Measurements from ENCODE around the gene LZTS2. TPM values are rescaled to one million over a fixed set of nuclear protein-coding genes. Genes with fewer than 3 reads are reported as not detected.

LZTS2 gene
- total RNA-seq, 1 experiment from 2014 or later, result 69.1 TPM

- H2BK5ac ChIP-seq (ENCODE audit: insufficient read length, low read length), result no peak overlapping the region
- TF ChIP-seq, protein P1, sequence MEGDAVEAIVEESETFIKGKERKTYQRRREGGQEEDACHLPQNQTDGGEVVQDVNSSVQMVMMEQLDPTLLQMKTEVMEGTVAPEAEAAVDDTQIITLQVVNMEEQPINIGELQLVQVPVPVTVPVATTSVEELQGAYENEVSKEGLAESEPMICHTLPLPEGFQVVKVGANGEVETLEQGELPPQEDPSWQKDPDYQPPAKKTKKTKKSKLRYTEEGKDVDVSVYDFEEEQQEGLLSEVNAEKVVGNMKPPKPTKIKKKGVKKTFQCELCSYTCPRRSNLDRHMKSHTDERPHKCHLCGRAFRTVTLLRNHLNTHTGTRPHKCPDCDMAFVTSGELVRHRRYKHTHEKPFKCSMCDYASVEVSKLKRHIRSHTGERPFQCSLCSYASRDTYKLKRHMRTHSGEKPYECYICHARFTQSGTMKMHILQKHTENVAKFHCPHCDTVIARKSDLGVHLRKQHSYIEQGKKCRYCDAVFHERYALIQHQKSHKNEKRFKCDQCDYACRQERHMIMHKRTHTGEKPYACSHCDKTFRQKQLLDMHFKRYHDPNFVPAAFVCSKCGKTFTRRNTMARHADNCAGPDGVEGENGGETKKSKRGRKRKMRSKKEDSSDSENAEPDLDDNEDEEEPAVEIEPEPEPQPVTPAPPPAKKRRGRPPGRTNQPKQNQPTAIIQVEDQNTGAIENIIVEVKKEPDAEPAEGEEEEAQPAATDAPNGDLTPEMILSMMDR (conservative IDR thresholded peaks at IDR 0.05), result no peak
- Mint-ChIP-seq H3K27me3 (ENCODE audit: low read depth) (peaks cover 49% of the 10 kb centered on the region), H3K4me1 (peaks cover 27 to 32% of the 10 kb centered on the region in 2 experiments), H3K27ac (peak overlapping the region in 1 of 3 experiments; percentile 27; a peak in 1 of 7 replicates), H3K36me3 (ENCODE audit: insufficient read depth in 1 of 3, low read depth in 3 of 3) (peaks cover 0 to 13% (median 5%) of the 10 kb centered on the region in 3 experiments; a peak in 3 of 7 replicates), H3K9me3 (no peaks in the 10 kb centered on the region; a peak in 1 of 5 replicates), H3K4me3 (no peak overlapping the region)
- no peak overlapping the region for H2AK5ac ChIP-seq (ENCODE audit: insufficient read length, low read length)
- H3K56ac ChIP-seq (ENCODE audit: insufficient read length, low read depth, low read length), result no peak overlapping the region
- H2BK120ac ChIP-seq (ENCODE audit: low read depth, low read length, poor library complexity, severe bottlenecking), result no peak overlapping the region
- H3K4ac ChIP-seq (ENCODE audit: low read depth, low read length), result no peak overlapping the region
- no peak overlapping the region for H3K18ac ChIP-seq (ENCODE audit: insufficient read length, low read depth, low read length)
- H3K9ac ChIP-seq (ENCODE audit: extremely low read depth, insufficient read length, low read length), result no peak overlapping the region
- H3K79me2 ChIP-seq (ENCODE audit: insufficient read depth, low read length), result no peaks in the 10 kb centered on the region
- H3K79me1 ChIP-seq (ENCODE audit: insufficient read depth, low read depth, low read length, poor library complexity, severe bottlenecking), result no peaks in the 10 kb centered on the region
- no peak overlapping the region for H3K23ac ChIP-seq (ENCODE audit: insufficient read length, low read depth, low read length)
- no peak overlapping the region for H2AFZ ChIP-seq (ENCODE audit: low read length)
- no peak overlapping the region for H4K5ac ChIP-seq (ENCODE audit: insufficient read length, low read depth, low read length)
- H3K23me2 ChIP-seq (ENCODE audit: insufficient read length, low read depth, low read length, poor library complexity, severe bottlenecking), result peaks cover 7% of the 10 kb centered on the region
- H2BK20ac ChIP-seq (ENCODE audit: low read depth, low read length, poor library complexity, severe bottlenecking), result no peak overlapping the region
- H2BK15ac ChIP-seq (ENCODE audit: low read depth, low read length), result no peak overlapping the region
- no peak overlapping the region for H3K4me2 ChIP-seq (ENCODE audit: insufficient read depth, insufficient read length, low read length)
- peaks cover 5% of the 10 kb centered on the region; the same call in 1 of the 2 replicates for H3K4me1 ChIP-seq (ENCODE audit: insufficient read depth, low read length)
- peaks cover 5% of the 10 kb centered on the region for H4K20me1 ChIP-seq (ENCODE audit: control insufficient read depth, insufficient read depth, insufficient read length)
- H2BK12ac ChIP-seq (ENCODE audit: insufficient read length, low read depth, low read length), result no peak overlapping the region
- no peak overlapping the region for H4K91ac ChIP-seq (ENCODE audit: insufficient read length, low read depth, low read length)
- H3K9me3 ChIP-seq (ENCODE audit: control insufficient read depth, low read depth, low read length), result no peaks in the 10 kb centered on the region
- no peak overlapping the region for H3T11ph ChIP-seq (ENCODE audit: low read length)
- no peak overlapping the region for H3K14ac ChIP-seq (ENCODE audit: insufficient read depth, low read length)
- H3K27ac ChIP-seq (ENCODE audit: insufficient read length, low read depth, low read length), result no peak overlapping the region
- peaks cover 35% of the 10 kb centered on the region for H3K27me3 ChIP-seq (ENCODE audit: insufficient read depth, low read length)
- DNase-seq, result no peak
- WGBS (ENCODE audit: extremely low coverage, insufficient read length, low lambda C conversion rate), result no CpG with 5 or more reads among the region's 3 CpGs
- H4K8ac ChIP-seq (replicated peaks; ENCODE audit: insufficient read length, low read depth, low read length), result no peak overlapping the region
These were observed 52.7 kb downstream of the LZTS2 start for GRCh38 chr10:101052285-101052684.
